ENCODE results near the gene RERE.

Gene RERE

GRCh38 chr1:8474369-8474768, 343.1 kb downstream of the RERE start:
- no peak for DNase-seq (ENCODE audit: low spot score)

GRCh38 chr1:8473891-8474300, 343.5 kb downstream of the RERE start:
- no peak for DNase-seq (ENCODE audit: low spot score)

- no peak for DNase-seq (ENCODE audit: low spot score)
These were observed 344.1 kb downstream of the RERE start for GRCh38 chr1:8473121-8473875.

GRCh38 chr1:8472668-8473067, 344.8 kb downstream of the RERE start:
- peak; percentile 29 for DNase-seq (ENCODE audit: low spot score)

- no peak for DNase-seq (ENCODE audit: low spot score)
These were observed 346.0 kb downstream of the RERE start for GRCh38 chr1:8471451-8471850.

GRCh38 chr1:8468751-8469150, 348.7 kb downstream of the RERE start:
- DNase-seq (ENCODE audit: low spot score): no peak

- no peak for DNase-seq (ENCODE audit: low spot score)
These were observed 350.1 kb downstream of the RERE start for GRCh38 chr1:8467308-8467707.

- DNase-seq (ENCODE audit: low spot score): peak; percentile 54
These were observed 351.7 kb downstream of the RERE start for GRCh38 chr1:8465692-8466091.

- no peak for DNase-seq (ENCODE audit: low spot score)
These were observed 352.4 kb downstream of the RERE start for GRCh38 chr1:8465013-8465412.

- DNase-seq (ENCODE audit: low spot score): no peak
These were observed 353.1 kb downstream of the RERE start for GRCh38 chr1:8464377-8464776.

- DNase-seq (ENCODE audit: low spot score): no peak
These were observed 354.1 kb downstream of the RERE start for GRCh38 chr1:8463144-8463927.

GRCh38 chr1:8462371-8462892, 355.0 kb downstream of the RERE start:
- no peak for DNase-seq (ENCODE audit: low spot score)

GRCh38 chr1:8461351-8462110, 355.9 kb downstream of the RERE start:
- no peak for DNase-seq (ENCODE audit: low spot score)

GRCh38 chr1:8460784-8461183, 356.7 kb downstream of the RERE start:
- DNase-seq (ENCODE audit: low spot score): no peak

GRCh38 chr1:8460132-8460544, 357.3 kb downstream of the RERE start:
- no peak for DNase-seq (ENCODE audit: low spot score)

- no peak for DNase-seq (ENCODE audit: low spot score)
These were observed 358.8 kb downstream of the RERE start for GRCh38 chr1:8458607-8459006.

GRCh38 chr1:8457760-8458381, 359.6 kb downstream of the RERE start:
- DNase-seq (ENCODE audit: low spot score): peak; percentile 41

- DNase-seq (ENCODE audit: low spot score): no peak
These were observed 360.4 kb downstream of the RERE start for GRCh38 chr1:8456991-8457390.

- no peak for DNase-seq (ENCODE audit: low spot score)
These were observed 361.0 kb downstream of the RERE start for GRCh38 chr1:8456308-8456912.

- DNase-seq (ENCODE audit: low spot score): no peak
These were observed 361.6 kb downstream of the RERE start for GRCh38 chr1:8455700-8456307.

- DNase-seq (ENCODE audit: low spot score): no peak
These were observed 367.1 kb downstream of the RERE start for GRCh38 chr1:8450312-8450711.

Data from germinal center (tissue), 1 donor.